DMS 273 (cell line): Measurements from ENCODE around the gene ROGDI.
"Not testable (repeated sequence)": the region's sequence is repeated elsewhere in the genome, so short reads cannot be mapped to it uniquely, and the experiment has no call there.

Source experiments
- DNase-seq: peaks from one replicate; lab custom pipeline; 2025; ENCODE audit not compliant: unreplicated experiment; lab: John Stamatoyannopoulos, UW

ROGDI gene

GRCh38 chr16:4792951-4793513, 9.4 kb downstream of the ROGDI start:
- DNase-seq, result no peak

- no peak for DNase-seq
Measured at GRCh38 chr16:4790871-4791270, 11.6 kb downstream of the ROGDI start.

GRCh38 chr16:4790261-4790660, 12.2 kb downstream of the ROGDI start:
- DNase-seq, result no peak

- no peak for DNase-seq
Measured at GRCh38 chr16:4788910-4789309, 13.5 kb downstream of the ROGDI start.

- DNase-seq, result no peak
Measured at GRCh38 chr16:4788489-4788889, 13.9 kb downstream of the ROGDI start.

- DNase-seq, result no peak
Measured at GRCh38 chr16:4787627-4788482, 14.6 kb downstream of the ROGDI start, which contains the start of gene SEPTIN12. SEPTIN12 (minus strand) TSS chr16:4788345; CDS start chr16:4787645, 700 bp downstream.

- DNase-seq, result no peak
Measured at GRCh38 chr16:4787068-4787467, 15.4 kb downstream of the ROGDI start.

GRCh38 chr16:4785758-4786433, 16.5 kb downstream of the ROGDI start:
- DNase-seq, result no peak

- not testable (repeated sequence) for DNase-seq
Measured at GRCh38 chr16:4784444-4784987, 17.9 kb downstream of the ROGDI start.

- no peak for DNase-seq
Measured at GRCh38 chr16:4783951-4784336, 18.5 kb downstream of the ROGDI start.

- DNase-seq, result no peak
Measured at GRCh38 chr16:4783251-4783950, 19.0 kb downstream of the ROGDI start.

- DNase-seq, result no peak
Measured at GRCh38 chr16:4780235-4780634, 22.2 kb downstream of the ROGDI start.

GRCh38 chr16:4778050-4778392, 24.4 kb downstream of the ROGDI start:
- DNase-seq, result no peak

- no peak for DNase-seq
Measured at GRCh38 chr16:4777339-4778049, 24.9 kb downstream of the ROGDI start.

- no peak for DNase-seq
Measured at GRCh38 chr16:4776141-4776705, 26.2 kb downstream of the ROGDI start.

GRCh38 chr16:4775005-4775404, 27.4 kb downstream of the ROGDI start:
- DNase-seq, result no peak

GRCh38 chr16:4772351-4772750, 30.1 kb downstream of the ROGDI start:
- no peak for DNase-seq

- no peak for DNase-seq
Measured at GRCh38 chr16:4771646-4772045, 30.8 kb downstream of the ROGDI start.

GRCh38 chr16:4769306-4769638, 33.2 kb downstream of the ROGDI start:
- DNase-seq, result no peak

- peak; percentile 99 for DNase-seq
Measured at GRCh38 chr16:4768549-4769305, 33.7 kb downstream of the ROGDI start.
